ENCODE data around the gene C2orf69.

The C2orf69 gene

GRCh38 chr2:199928626-199929025 is 17.5 kb downstream of the C2orf69 start:
- ATAC-seq (replicated peaks) (no peak), DNase-seq (no peak)
- Mint-ChIP-seq H3K9me3 (no peaks in the 10 kb centered on the region), H3K4me3 (no peak overlapping the region), H3K4me1 (ENCODE audit: low read depth in 2 of 2) (no peaks in the 10 kb centered on the region), H3K27me3 (no peaks in the 10 kb centered on the region), H3K36me3 (ENCODE audit: insufficient read depth) (peaks cover 36% of the 10 kb centered on the region), H3K27ac (peak overlapping the region; percentile 2 to 19)

DNA sequence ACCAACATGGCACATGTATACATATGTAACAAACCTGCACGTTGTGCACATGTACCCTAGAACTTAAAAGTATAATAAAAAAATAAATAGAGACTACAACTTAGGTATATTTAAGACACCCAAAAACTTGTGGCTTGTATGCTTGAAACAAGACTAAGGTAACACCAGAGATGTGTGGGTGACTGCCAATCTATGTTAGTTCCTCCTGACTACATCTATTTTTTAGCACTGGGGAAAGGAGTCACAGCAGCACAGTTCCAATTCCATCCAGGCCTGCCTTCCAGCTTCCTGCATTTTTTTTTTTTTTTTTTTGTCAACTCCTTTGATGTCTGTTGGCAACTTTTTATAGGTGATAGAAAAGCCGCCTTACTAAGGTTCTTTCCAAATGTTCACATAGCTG is 18.2 kb downstream of the C2orf69 start:
- no peaks in the 10 kb centered on the region for H3K9me3 Mint-ChIP-seq
- H3K4me3 Mint-ChIP-seq, result no peak overlapping the region
- H3K27ac Mint-ChIP-seq, result peak overlapping the region in 1 of 2 donors; percentile 46
- DNase-seq (no peak), ATAC-seq (replicated peaks) (no peak)
- no peaks in the 10 kb centered on the region for H3K27me3 Mint-ChIP-seq
- H3K36me3 Mint-ChIP-seq (ENCODE audit: insufficient read depth), result peaks cover 36% of the 10 kb centered on the region
- H3K4me1 Mint-ChIP-seq (ENCODE audit: low read depth in 2 of 2), result no peaks in the 10 kb centered on the region

DNA sequence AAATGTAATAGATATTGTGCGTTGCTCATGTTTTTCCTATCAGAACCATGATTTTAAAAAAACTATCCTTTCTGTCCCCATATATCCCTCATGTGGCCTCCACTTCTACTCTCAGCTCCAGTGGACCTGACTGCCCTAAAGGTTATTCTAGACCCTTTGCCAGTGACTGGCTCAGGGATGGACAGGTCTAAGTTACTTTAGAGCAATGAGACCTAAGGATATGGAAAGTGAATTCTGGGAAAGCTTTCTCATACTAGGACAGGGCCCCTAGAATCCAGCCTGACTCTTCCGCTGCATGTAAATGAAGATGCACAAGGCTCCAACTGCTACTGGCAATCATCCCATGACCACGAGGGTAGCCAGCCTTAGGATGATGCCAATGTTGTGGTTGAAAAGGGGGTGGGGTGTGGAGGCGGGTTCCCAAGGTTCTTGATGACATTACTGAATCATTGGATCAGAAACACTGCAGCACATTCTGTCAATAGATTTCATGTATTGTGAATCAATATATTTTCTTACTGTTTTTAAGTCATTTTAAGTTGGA is 21.3 kb downstream of the C2orf69 start:
- Mint-ChIP-seq H3K4me1 (ENCODE audit: low read depth in 2 of 2) (no peaks in the 10 kb centered on the region), H3K27ac (peak overlapping the region in 1 of 2 donors; percentile 38), H3K36me3 (ENCODE audit: insufficient read depth) (peaks cover 39% of the 10 kb centered on the region), H3K9me3 (no peaks in the 10 kb centered on the region), H3K27me3 (no peaks in the 10 kb centered on the region), H3K4me3 (no peak overlapping the region)
- DNase-seq (no peak), ATAC-seq (replicated peaks) (no peak)

DNA sequence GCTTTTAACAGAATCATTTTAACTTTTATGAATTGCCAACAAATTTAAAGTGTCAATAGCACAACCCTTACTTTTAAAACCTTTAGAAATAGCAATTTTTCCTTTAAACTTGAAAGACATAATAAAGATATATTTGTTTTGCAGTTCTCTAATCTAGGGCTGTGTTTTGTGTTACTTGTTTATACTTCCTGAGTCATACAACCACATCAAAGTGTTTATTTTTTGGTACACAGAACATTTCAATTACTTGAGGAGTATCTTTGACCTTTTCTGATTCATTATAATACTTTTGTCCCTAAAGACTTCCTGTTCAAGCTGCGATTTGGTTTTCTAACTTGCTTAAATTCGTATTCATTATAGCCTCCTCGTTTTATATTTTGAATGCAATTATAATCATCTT is 22.4 kb downstream of the C2orf69 start:
- H3K27ac Mint-ChIP-seq, result peak overlapping the region; percentile 22 to 29
- ATAC-seq (replicated peaks) (no peak), DNase-seq (no peak)
- no peaks in the 10 kb centered on the region for H3K9me3 Mint-ChIP-seq
- H3K27me3 Mint-ChIP-seq, result no peaks in the 10 kb centered on the region
- no peaks in the 10 kb centered on the region for H3K4me1 Mint-ChIP-seq (ENCODE audit: low read depth in 2 of 2)
- H3K36me3 Mint-ChIP-seq (ENCODE audit: insufficient read depth), result peaks cover 50% of the 10 kb centered on the region
- H3K4me3 Mint-ChIP-seq, result no peak overlapping the region

- no peak for ATAC-seq (replicated peaks)
- no peak overlapping the region for H3K27ac Mint-ChIP-seq
- no peaks in the 10 kb centered on the region for H3K9me3 Mint-ChIP-seq
- H3K27me3 Mint-ChIP-seq, result no peaks in the 10 kb centered on the region
- peaks cover 0 to 4% of the 10 kb centered on the region in 2 donors for H3K4me1 Mint-ChIP-seq (ENCODE audit: low read depth in 2 of 2)
- peaks cover 46% of the 10 kb centered on the region for H3K36me3 Mint-ChIP-seq (ENCODE audit: insufficient read depth)
- DNase-seq, result no peak
- no peak overlapping the region for H3K4me3 Mint-ChIP-seq
Measured at GRCh38 chr2:199936554-199936953, 25.5 kb downstream of the C2orf69 start.

GRCh38 chr2:199940373-199940772 is 29.3 kb downstream of the C2orf69 start:
- peak; percentile 46 for ATAC-seq (replicated peaks)
- no peaks in the 10 kb centered on the region for H3K9me3 Mint-ChIP-seq
- H3K4me3 Mint-ChIP-seq, result no peak overlapping the region
- no peak overlapping the region for H3K27ac Mint-ChIP-seq
- peaks cover 5 to 19% of the 10 kb centered on the region in 2 donors for H3K4me1 Mint-ChIP-seq (ENCODE audit: low read depth in 2 of 2)
- H3K36me3 Mint-ChIP-seq (ENCODE audit: insufficient read depth), result peaks cover 41% of the 10 kb centered on the region
- DNase-seq, result no peak
- H3K27me3 Mint-ChIP-seq, result no peaks in the 10 kb centered on the region

GRCh38 chr2:199943373-199943772 is 32.3 kb downstream of the C2orf69 start:
- peaks cover 5 to 19% of the 10 kb centered on the region in 2 donors for H3K4me1 Mint-ChIP-seq (ENCODE audit: low read depth in 2 of 2)
- ATAC-seq (replicated peaks), result no peak
- peak overlapping the region in 1 of 2 donors; percentile 15 for H3K27ac Mint-ChIP-seq
- H3K36me3 Mint-ChIP-seq (ENCODE audit: insufficient read depth), result peaks cover 36% of the 10 kb centered on the region
- DNase-seq, result no peak
- no peaks in the 10 kb centered on the region for H3K9me3 Mint-ChIP-seq
- no peaks in the 10 kb centered on the region for H3K27me3 Mint-ChIP-seq
- no peak overlapping the region for H3K4me3 Mint-ChIP-seq

- H3K27me3 Mint-ChIP-seq, result no peaks in the 10 kb centered on the region
- peaks cover 37% of the 10 kb centered on the region for H3K36me3 Mint-ChIP-seq (ENCODE audit: insufficient read depth)
- H3K27ac Mint-ChIP-seq, result no peak overlapping the region
- no peak for DNase-seq
- H3K9me3 Mint-ChIP-seq, result no peaks in the 10 kb centered on the region
- peaks cover 7 to 23% of the 10 kb centered on the region in 2 donors for H3K4me1 Mint-ChIP-seq (ENCODE audit: low read depth in 2 of 2)
- no peak for ATAC-seq (replicated peaks)
- H3K4me3 Mint-ChIP-seq, result no peak overlapping the region
Measured at GRCh38 chr2:199946196-199946595, 35.1 kb downstream of the C2orf69 start.

DNA sequence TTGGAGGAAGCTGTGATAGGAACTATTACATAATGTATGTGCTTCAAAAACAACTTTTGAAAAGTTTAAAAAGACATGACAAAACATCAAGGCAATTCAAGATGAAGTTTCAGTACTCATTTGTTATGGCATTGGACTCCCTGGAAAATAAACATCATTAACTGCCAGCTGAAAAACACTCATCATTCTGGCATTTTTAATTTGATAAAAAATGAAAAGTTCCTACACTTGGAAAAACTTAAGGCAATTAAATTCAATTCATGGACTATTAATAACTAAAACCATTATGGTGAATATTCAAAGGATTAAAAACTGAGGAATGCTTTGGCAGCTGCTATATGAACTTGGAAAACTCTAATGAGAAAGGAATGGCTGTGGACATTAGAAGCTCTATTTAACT is 35.7 kb downstream of the C2orf69 start:
- Mint-ChIP-seq H3K27ac (no peak overlapping the region), H3K27me3 (no peaks in the 10 kb centered on the region), H3K36me3 (ENCODE audit: insufficient read depth) (peaks cover 37% of the 10 kb centered on the region), H3K9me3 (no peaks in the 10 kb centered on the region), H3K4me3 (no peak overlapping the region), H3K4me1 (ENCODE audit: low read depth in 2 of 2) (peaks cover 7 to 26% of the 10 kb centered on the region in 2 donors)
- ATAC-seq (replicated peaks), result no peak
- no peak for DNase-seq

DNA sequence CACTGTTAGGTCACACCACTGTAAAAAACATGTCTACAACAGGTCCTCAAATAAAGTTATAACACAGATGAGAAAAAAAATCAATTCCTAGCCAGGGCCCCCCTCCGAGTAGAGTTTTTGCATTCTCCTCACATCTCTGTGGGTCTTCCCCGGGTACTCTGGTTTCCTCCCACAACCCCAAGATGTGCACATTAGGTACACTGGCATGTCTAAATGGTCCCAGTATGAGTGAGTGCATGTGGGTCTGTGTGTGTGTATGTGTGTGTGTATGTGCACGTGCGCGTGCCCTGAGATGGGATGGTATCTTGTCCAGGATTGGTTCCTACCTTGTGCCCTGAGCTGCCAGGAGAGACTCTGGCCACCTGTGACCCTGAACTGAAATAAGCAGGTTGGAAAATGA is 39.3 kb downstream of the C2orf69 start:
- Mint-ChIP-seq H3K36me3 (ENCODE audit: insufficient read depth) (peaks cover 39% of the 10 kb centered on the region), H3K27ac (no peak overlapping the region), H3K9me3 (no peaks in the 10 kb centered on the region), H3K4me3 (no peak overlapping the region), H3K4me1 (ENCODE audit: low read depth in 2 of 2) (peaks cover 19 to 36% of the 10 kb centered on the region in 2 donors), H3K27me3 (no peaks in the 10 kb centered on the region)
- DNase-seq (no peak), ATAC-seq (replicated peaks) (no peak)

DNA sequence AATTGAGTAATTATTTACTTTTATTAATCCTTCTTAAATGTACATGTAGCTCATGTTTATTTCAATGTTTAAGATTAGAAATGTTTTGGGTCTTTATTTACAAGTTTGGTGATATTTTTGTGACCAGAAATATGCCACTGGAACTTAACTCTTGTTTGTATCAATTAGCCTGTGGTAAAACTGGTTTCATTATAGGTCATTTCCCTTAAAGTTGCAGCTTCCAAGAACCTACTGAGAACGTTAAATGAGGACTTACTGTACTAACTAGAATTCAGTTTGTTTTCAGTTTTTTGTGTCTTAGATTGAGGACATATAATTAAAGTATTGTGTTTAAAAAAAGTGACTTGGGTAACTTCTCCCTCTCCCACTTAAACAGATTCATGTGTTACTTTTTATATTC is 39.9 kb downstream of the C2orf69 start:
- no peaks in the 10 kb centered on the region for H3K27me3 Mint-ChIP-seq
- ATAC-seq (replicated peaks), result no peak
- no peak overlapping the region for H3K27ac Mint-ChIP-seq
- no peak overlapping the region for H3K4me3 Mint-ChIP-seq
- no peak for DNase-seq
- peaks cover 19 to 36% of the 10 kb centered on the region in 2 donors for H3K4me1 Mint-ChIP-seq (ENCODE audit: low read depth in 2 of 2)
- H3K36me3 Mint-ChIP-seq (ENCODE audit: insufficient read depth), result peaks cover 41% of the 10 kb centered on the region
- H3K9me3 Mint-ChIP-seq, result no peaks in the 10 kb centered on the region

- ATAC-seq (replicated peaks) (peak; percentile 46), DNase-seq (no peak)
- Mint-ChIP-seq H3K4me3 (peak overlapping the region; percentile 99), H3K27ac (peak overlapping the region; percentile 97 to 99), H3K4me1 (ENCODE audit: low read depth in 2 of 2) (peaks cover 38 to 42% of the 10 kb centered on the region in 2 donors), H3K27me3 (no peaks in the 10 kb centered on the region), H3K9me3 (no peaks in the 10 kb centered on the region), H3K36me3 (ENCODE audit: insufficient read depth) (peaks cover 38% of the 10 kb centered on the region)
Measured at GRCh38 chr2:199955007-199955338, 43.9 kb downstream of the C2orf69 start.

GRCh38 chr2:199955339-199956061 is 44.4 kb downstream of the C2orf69 start, which contains the start of the genes MAIP1 and TYW5:
TSS of gene MAIP1 (plus strand) at chr2:199955582. CDS start at chr2:199955799, 217 bp downstream.
TSS of gene TYW5 (minus strand) at chr2:199955491. CDS start at chr2:199955470, 21 bp downstream.
- ATAC-seq (replicated peaks) (peak; percentile 85), DNase-seq (peak; percentile 73 to 78 (median 74))
- no peaks in the 10 kb centered on the region for H3K27me3 Mint-ChIP-seq
- peaks cover 38% of the 10 kb centered on the region for H3K36me3 Mint-ChIP-seq (ENCODE audit: insufficient read depth)
- H3K4me1 Mint-ChIP-seq (ENCODE audit: low read depth in 2 of 2), result peaks cover 37% of the 10 kb centered on the region in 2 donors
- peak within 1 kb of the TSS; percentile 99 for H3K4me3 Mint-ChIP-seq
- no peaks in the 10 kb centered on the region for H3K9me3 Mint-ChIP-seq
- H3K27ac Mint-ChIP-seq, result peak within 1 kb of the TSS; percentile 97 to 99

DNA sequence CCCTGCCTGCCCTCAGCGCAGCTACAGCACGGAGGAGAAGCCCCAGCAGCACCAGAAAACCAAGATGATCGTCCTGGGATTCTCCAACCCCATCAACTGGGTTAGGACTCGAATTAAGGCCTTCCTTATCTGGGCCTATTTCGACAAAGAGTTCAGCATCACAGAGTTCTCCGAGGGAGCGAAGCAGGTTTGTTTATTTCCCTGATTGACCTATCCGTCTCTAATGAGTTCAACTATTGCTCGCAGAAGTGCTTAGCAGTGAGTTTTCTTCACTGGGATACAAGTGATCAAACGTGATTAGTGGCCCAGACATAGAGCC is 44.9 kb downstream of the C2orf69 start:
- Mint-ChIP-seq H3K9me3 (no peaks in the 10 kb centered on the region), H3K27me3 (no peaks in the 10 kb centered on the region), H3K27ac (peak overlapping the region; percentile 97 to 99), H3K36me3 (ENCODE audit: insufficient read depth) (peaks cover 40% of the 10 kb centered on the region), H3K4me1 (ENCODE audit: low read depth in 2 of 2) (peaks cover 34 to 36% of the 10 kb centered on the region in 2 donors), H3K4me3 (peak overlapping the region; percentile 99)
- DNase-seq, result no peak
- no peak for ATAC-seq (replicated peaks)

All from effector memory CD8-positive, alpha-beta T cell (primary cell).